ENCODE measurements around the gene OR1L8.

GRCh38 chr9:122561446-122561845, 21.7 kb downstream of the OR1L8 start:
- TF ChIP-seq, protein P1, sequence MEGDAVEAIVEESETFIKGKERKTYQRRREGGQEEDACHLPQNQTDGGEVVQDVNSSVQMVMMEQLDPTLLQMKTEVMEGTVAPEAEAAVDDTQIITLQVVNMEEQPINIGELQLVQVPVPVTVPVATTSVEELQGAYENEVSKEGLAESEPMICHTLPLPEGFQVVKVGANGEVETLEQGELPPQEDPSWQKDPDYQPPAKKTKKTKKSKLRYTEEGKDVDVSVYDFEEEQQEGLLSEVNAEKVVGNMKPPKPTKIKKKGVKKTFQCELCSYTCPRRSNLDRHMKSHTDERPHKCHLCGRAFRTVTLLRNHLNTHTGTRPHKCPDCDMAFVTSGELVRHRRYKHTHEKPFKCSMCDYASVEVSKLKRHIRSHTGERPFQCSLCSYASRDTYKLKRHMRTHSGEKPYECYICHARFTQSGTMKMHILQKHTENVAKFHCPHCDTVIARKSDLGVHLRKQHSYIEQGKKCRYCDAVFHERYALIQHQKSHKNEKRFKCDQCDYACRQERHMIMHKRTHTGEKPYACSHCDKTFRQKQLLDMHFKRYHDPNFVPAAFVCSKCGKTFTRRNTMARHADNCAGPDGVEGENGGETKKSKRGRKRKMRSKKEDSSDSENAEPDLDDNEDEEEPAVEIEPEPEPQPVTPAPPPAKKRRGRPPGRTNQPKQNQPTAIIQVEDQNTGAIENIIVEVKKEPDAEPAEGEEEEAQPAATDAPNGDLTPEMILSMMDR (IDR thresholded peaks at IDR 0.05) = no peak
- no peak for TF ChIP-seq POLR2A (IDR thresholded peaks at IDR 0.05)
